GM23248 (cell line): ENCODE results near the gene SYT1.

Experiments used
- EZH2 ChIP-seq: fragments of 200-600 bp; sonication (generic); IDR thresholded peaks from 2 replicates; pipeline ENCODE4 v1.6.1; 2018; ENCODE audit warnings: antibody characterized with exemption, mild to moderate bottlenecking; ENCODE audit not compliant: insufficient read depth, poor library complexity, severe bottlenecking
- EZH2phosphoT487 ChIP-seq: fragments of 200-600 bp; sonication (generic); IDR thresholded peaks from 2 replicates; pipeline ENCODE4 v1.6.1; 2018; ENCODE audit warnings: antibody characterized with exemption, moderate library complexity, mild to moderate bottlenecking, low read depth; ENCODE audit not compliant: insufficient read depth

DNA sequence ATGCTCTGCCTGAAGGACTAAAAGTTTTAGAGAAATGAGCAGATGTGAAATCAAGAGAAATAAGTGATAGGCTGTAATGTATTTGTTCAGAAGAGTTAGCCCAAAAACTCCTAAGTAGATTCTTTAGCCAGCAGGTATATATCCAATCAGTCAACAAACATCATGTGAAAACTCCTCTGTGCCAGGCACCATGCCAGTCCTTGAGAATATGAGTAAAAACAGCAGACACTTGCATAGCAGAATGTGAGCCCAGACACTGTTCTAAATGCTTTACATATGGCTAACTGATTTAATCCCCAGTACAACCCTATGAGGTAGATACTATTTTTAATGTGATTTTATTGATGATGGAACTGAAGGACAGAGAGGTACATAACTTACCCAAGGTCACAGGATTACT is 496.4 kb downstream of the SYT1 start:
- TF ChIP-seq EZH2phosphoT487 (no peak), EZH2 (no peak)
